Globus pallidus (tissue), 1 donor: ENCODE results near the gene AHSG.

Source experiments
- DNase-seq: peaks from one replicate; pipeline ENCODE4 v3.0.0-alpha.2; 2015; ENCODE audit warnings: low spot score

The AHSG gene

DNA sequence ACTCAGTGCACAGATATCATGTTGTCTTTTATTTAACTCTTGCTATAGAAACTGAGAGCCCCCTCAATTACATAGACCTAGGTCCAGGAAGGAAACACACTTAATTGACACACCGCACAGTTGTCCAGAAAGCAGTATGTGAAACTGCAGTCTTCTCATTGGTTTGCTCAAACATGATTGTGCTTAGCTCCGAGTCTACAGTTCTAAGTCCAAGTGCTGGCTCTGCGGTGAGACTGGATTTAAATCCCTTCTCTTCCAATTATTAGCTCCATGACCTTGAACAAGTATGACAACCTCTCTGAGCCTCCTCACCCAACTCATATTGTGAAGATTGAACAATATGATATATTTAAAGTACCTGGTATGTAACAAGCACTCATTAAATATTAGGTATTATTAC lies 19.0 kb upstream of the AHSG start:
- no peak for DNase-seq

DNA sequence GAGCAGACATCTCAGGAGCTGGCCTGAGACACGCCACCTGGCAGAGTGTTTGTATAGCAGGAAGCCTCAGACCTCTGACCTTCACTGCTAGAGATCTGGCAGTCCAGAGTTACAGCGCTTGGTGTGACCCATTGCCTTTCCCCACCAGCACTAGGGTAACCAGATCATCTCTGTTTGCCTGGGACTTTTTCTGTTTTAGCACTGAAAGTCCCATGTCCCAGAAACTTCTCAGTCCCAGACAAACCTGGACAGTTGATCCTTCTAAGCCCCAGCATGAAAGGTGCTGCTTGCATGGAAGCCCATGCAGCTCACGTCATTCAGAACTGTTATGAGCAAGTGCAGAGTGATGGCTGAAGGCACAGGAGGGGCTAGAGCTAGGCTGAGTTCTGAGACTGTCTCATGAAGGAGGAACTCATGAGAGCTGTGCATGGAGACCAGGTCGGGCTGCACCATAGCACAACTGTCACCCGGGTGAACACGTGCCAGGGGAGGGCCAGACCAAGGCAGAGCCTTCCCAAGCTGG lies 18.2 kb upstream of the AHSG start:
- DNase-seq: no peak

DNA sequence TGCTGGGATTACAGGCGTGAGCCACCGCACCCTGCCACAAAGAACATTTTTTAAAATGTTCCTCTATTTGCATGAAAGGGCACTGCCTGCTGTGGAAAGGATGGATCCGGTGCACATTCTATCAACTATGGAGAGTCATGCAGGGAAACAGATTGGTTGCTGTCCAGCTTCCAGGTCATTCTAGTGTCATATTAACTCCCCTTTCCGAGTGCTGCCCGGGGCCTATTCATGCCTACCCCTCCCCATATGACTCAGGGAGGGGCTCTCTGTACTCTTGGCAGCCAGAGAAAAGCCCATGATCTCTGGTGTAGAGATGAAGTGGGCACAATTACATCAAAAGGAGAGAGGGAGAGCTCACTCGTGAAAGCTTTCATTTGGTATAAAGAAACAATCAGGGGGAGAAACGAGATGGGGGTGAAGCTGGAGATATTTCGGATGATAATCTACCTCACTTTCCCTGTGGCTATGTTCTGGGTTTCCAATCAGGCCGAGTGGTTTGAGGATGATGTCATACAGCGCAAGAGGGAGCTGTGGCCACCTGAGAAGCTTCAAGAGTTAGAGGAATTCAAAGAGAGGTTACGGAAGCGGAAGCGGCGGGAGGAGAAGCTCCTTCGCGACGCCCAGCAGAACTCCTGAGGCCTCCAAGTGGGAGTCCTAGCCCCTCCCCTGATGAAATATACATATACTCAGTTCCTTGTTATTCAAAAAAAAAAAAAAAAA lies 16.1 kb upstream of the AHSG start:
- DNase-seq: no peak

DNA sequence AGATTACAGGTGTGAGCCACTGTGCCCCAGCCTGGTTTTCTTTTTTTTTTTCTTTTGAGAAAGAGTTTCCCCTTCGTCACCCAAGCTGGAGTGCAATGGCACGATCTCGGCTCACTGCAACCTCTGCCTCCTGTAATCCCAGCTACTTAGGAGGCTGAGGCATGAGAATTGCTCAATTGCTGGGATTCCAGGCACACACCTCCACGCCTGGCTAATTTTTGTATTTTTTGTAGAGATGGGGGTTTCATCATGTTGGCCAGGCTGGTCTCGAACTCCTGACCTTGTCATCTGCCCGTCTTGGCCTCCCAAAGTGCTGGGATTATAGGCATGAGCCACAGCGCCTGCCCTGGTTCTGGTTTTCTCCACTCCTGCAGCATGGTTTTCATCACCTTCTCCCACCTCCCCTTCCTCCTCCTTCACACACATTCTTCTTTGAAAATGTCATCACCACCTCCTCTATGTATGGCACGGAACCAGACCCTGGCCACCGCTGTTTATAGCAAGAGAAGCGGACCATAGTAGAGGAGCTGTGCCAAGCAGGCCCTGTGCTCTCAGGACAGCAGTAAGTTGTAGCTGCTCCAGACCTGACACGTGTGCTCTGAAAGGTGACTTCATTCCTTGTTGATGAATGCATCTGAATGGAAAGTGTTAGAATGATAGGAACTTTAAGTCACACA lies 14.6 kb upstream of the AHSG start:
- no peak for DNase-seq

DNA sequence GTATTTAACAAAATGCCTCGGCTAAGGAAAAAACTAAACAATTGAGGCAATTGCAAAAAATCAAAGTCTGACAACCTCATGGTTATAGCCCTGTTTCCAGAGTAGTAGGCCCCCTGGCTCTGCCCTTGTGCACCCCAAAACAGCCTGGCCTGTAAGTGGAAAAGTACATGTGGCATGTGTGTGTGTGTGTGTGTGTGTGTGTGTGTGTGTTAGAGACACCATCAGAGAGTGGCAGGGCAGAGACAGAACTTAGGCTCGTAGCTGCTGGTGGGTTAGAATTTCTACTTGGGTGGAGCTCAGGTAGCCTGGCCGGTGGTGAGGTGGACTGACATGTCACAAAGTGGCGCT lies 14.1 kb upstream of the AHSG start:
- DNase-seq: no peak

DNA sequence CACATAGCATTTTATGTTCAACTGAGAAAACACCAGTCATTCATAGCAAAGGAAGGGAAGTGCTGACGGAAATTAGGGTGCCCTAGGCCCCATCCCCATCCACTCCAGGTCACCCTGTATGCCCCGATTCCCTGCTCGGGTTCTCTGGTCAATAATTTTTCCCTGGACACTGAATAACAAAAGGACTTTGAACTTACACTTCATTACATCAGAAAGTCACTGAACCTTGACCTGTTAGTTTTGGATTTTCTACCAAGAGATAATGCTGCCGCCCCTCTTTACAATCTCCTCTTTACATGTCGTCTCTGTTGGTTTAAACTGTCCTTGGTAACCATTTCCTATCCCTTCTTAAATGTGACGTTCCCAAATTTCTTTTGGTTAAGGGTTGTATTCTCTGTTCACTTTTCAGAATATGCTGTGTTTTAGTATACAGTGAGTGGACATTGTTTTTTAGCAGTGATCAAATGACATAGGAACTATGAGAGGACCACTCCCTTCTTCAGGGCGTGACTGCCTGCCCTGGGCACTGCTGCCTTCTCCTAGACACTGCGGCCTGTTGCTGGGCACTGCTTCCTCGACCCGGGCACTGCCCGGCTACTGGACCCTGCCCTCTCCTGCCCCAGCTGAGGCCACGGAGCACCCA lies 13.6 kb upstream of the AHSG start:
- DNase-seq: no peak

DNA sequence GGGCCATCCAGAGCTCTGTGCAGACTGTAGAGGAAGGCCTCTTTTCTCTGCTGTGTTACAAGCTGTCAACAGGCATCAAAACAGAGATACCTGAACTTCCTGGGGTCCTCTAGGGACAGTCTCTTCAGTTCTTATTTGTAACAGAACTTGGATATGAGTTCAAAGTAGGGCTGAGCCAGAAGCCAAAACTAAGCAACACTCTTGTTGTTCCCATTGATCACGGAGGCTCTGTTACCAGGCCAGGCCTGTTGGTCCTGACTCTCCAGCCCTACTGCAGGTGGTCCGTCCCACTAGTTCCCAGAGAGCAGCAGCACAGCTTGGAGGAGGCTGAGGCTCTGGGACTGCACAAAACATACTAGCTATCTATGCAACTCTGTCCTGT lies 13.1 kb upstream of the AHSG start:
- no peak for DNase-seq

DNA sequence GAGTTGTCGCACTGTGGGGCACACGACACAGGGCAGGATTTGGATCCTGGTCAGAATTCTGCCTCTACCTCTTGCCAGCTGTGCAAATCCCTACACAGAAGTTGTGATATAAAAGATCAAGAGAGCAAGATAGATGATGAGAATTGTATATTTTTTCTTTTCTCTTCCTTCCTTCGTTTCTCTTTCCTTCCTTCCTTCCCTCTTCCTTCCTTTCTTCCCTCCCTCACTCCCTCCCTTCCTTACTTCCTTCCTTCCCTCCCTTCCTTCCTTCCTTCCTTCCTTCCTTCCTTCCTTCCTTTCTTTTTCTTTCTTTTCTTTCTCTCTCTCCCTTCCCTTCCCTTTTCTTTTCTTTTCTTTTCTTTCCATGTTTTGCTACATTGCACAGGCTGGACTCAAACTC lies 12.0 kb upstream of the AHSG start:
- no peak for DNase-seq

DNA sequence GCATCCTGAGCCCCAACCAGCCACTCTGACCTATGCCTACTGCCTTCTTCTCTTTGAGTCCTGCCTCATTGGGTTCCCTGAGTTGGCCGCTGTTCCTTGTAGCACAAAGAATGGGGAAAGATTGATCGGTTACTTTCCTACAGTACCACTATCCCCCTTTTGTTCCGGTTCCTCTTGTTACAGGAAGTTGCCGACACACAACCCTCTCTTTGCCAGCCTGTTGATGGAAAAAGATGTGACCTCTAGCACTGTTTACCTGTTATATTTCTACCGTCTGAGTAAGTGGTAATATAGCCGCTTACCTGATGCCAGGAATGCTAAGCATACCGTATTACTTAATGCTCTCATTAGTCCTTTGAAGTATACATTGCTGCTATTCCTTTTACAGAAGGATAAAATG lies 9.7 kb upstream of the AHSG start:
- no peak for DNase-seq

DNA sequence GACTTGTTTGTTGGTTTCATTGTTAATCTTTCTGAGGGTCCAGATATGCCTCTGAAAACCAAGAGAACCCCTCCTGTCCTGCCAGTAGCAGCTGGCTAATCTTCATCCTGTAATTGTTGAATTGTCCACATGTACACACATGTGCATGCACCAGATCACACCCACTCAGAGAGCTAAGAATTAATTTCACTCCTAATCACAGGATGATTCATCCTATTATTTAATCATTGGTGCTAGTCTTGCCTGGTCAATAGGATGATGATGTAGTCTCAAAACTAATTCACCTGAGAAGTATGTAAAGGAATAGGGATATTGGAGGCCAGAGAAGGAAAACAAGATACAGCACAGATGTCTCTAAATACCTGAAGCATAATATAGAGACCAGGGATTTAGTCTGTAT lies 7.8 kb upstream of the AHSG start:
- DNase-seq: no peak

DNA sequence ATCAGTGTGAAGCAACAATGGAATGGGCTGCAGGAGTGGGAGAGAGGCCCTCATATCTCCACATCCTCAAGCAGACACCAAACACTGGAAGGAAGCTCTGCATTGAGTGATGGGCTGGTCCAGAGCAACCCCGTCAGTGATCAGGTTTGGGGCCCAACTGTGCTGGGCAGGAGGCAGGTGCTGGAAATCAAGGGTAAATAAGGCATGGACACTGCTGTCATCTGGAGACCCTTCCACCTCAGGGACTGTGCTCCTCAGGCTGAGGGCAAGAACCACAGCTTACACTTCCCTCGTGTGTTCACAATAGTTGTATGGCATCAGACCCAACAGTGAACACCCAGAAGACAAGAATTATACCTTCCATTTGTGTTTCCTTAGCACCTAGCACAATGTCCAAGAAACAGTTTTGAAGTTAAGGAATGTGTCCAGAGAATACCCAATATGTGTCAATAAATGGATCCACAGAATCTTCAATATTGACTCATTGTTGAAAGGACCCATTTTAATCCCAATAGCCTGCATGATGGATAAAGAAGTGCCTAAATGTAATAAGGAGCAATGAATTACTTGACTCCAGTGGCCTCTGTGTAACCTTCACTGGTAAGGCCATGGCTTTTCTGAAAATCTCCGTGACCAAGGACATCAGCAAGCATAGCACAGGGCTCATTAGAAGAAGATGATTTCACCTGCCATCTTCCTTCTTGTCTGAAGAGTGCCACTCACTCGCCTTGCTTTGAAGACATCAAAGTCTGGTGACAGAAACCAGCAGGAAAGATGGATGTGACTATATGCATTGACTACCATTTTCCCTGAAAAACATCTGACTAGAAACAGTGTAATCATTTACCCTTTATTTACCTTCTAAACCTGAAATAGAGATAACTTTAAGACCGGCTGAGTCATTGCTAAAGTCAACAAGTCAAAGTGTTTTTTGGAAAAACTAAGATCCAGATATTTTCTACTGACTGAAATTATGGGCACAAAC lies 7.0 kb upstream of the AHSG start:
- no peak for DNase-seq

DNA sequence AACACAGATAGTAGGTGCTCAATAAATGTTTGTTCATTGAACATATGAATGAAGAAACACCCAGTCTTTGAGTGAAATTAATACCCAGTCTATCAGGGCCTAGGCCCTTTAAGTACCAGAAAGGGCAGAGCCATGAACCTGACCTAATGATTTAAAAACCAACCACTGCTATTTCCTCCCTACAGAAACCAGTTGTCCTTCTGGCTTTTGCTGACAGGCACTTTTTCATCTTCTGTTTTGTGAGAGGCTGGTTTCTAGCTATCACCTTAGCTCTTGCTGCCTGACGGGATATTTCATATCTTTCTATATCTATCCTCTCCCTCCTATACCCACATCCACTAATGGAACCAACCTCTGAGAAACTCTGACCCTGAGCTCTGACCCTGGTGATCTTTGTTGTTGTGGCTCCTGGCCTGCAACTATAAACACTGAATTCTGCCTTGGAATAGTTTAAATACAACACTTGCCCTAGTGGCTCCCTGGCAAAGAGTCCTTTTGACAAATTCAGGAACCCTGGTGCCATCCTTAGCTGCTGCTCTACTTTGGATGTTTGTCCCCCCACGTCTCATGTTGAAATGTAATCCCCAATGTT lies 4.1 kb upstream of the AHSG start:
- no peak for DNase-seq

DNA sequence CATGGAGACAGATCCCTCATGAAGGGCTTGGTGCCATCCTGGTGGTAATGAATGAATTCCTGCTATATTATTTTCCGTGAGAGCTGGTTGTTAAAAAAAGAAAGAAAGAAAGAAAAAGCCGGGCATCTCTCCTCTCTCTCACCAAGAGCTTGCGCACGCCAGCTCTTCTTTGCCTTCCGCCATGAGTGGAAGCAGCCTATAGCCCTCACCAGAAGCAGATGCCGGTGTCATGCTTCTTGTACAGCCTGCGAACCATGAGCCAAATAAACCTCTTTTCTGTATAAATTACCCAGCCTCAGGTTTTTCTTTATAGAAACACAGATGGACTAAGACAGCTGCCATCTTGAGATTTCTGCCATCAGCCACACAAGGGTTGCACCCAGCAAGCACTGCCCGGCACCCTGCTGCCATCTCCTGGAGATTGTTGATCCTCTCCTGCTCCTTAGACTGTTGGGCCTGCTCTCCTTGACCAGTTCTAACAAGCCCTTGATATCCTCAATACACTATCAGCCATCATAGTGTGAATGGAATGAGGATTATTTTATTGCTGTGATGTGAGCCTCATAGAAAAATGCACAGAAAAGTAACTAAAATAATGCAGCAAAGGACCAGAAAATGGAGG lies 3.5 kb upstream of the AHSG start:
- DNase-seq: no peak

DNA sequence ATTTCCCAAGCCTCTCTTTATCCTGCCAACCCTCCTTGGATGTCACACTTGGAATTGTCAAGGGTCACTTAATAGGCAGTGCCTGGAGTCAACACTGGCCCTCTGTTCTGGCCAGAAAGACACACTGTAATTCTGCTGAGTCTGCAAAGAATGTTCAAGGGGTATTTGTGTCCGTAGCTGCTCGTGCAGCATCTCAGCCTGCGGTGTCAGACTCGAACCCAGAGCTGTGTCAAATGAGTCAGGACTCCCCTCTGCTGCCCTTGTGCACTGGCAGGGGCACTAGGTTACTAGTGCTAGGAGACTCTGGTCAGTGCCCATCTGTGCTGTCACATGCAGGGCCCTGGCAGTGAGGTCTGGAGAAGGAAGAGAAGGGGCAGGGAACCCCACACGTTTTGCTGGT lies 795 bp upstream of the AHSG start:
- DNase-seq: no peak

DNA sequence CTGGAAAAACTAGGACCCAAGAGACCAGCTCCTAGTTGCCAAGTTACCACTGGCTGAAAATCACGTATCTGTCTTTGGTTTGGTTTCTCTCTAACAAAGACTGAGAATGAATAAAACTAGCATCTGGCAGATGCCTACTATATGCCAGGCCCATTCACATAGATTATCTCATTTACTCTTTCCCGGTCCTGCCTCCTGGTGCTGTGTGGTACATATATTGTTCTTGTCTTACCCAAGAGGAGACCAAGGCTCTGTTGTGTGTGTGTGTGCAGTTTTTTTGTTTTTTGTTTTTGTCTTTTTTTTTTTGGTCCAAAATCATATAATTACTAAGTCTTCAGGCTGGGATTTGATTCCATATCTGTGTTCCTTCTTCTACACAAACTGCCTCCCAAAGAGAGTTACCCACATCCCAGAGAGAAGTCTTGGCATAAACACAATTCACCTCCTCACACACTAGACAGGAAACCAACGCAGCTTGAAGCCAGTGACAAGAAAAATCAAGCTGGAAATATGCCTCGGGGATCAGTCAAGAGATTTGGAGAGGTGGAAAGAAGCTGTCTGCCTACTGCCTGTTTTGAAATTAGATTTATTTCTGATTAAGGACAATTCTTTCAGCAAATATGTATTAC lies 891 bp downstream of the AHSG start:
- no peak for DNase-seq

DNA sequence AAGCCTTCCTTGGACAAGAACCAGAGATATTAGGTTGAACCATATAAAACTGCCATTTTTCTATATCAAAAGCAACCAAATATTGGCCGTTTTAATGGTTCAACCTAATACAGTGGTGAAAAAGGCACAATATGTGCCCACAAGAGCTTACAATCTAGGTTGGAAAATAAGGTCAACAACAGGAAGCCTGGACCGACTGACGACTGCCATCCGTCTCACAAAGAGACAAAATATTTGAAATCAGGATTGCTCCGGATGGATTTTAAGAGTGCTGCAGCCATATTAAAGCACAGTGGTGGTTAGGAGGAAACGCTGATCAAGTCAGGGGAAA lies 1.4 kb downstream of the AHSG start:
- no peak for DNase-seq

DNA sequence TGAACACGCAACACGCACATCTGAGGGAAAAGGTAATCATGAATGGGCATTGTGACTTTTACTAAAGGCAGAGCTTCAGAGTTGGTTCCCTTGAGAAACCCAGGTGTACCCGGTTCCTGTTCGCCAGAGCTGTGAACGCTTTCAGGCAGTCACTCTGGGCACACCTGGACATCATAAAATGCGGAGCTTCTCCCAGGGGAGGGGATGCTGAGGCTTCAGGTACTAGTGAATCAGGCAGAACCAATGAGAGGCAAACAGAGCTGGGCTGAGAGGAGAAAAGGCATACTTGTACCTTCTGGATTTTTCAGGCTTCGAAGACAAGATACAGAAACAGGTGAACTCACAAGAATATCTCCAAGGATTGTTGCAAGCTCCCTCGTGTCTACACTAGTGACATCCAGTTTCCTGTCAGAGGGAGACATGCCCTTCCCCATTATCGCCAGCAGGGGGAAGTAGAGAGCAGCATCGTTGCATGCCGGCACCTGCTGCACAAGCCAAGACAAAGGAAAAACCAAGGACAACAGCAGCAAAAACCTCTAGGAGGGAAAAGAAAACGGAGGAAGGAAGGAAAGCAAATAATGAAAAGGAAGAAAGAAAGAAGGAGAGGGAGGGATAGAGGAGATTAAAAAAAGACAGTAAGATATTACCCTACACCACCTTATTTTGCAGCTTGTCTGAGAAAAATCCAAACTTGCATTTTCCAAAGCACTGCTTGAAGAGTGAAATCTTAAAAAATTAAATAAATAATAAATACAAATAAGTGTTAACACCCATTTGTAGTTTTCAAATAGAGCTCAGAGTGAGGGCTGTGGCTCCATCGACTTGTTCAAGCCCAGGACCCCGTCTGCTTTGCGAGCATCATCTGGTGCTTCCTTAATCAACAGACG lies 2.0 kb downstream of the AHSG start:
- peak; percentile 65 for DNase-seq

DNA sequence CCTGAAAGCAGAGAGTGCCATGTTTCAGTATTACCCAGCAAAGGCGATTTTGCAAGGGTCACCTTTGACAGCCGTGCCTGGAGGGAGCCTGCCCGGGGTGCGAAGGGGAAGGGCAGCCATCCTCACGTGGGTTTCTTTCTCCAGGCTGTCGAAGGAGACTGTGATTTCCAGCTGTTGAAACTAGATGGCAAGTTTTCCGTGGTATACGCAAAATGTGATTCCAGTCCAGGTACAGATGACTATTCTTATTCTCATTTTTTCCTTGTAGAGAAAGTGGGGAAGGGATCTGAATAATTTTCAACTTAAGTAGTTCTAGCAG lies 3.4 kb downstream of the AHSG start:
- no peak for DNase-seq

DNA sequence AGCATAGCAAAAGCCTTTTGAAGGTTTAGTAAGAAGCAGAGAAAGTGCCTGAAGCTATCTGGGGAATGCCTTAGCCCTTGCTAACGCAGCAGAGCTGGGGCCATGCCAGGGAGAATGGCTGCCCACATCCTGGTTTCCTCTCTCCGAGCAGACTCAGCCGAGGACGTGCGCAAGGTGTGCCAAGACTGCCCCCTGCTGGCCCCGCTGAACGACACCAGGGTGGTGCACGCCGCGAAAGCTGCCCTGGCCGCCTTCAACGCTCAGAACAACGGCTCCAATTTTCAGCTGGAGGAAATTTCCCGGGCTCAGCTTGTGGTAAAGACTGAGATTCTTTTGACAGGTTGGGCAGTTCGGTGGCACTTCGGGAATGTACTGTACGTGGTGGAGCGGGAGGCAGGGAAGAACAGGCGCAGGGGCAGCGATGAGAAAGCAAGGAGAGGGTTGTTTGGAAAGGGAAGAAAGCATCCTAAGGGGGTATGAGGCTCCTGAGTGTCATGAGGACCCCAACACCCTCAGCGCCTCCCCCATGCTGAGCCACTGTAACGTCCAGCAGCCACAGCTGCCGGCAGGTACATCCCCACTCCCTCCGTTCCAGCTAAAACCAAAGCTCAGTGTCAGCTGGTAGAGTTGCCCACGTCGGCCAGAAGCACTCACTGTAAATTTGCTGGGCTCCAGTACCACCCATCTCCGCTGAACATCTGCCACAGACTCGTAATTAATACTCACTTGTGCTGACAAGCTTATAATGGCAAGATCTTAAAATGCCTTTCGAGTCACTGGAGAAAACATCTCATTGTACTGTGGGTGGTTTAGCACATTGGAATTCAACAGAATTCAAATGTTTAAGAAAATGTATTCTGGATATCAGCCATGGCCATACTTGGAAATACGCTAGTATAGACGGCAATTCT lies 4.4 kb downstream of the AHSG start:
- DNase-seq: peak; percentile 71
